Fibroblast of lung (primary cell): Measurements from ENCODE around the gene KRT222. TPM values are rescaled to one million over a fixed set of nuclear protein-coding genes. Genes with fewer than 3 reads are reported as not detected.

Experiments used
- DNase-seq, 2 donors: peaks; one replicate each; pipeline versions ENCODE4 v3.0.0 to v3.0.0-alpha.2; 2010; ENCODE audit warnings: low read depth in 2 of 2
- H2AFZ ChIP-seq: 2 replicates; pipeline ENCODE4 v1.5.1; 2012; ENCODE audit warnings: low read length, control low read depth, inconsistent platforms
- H3K27ac ChIP-seq: 2 replicates; pipeline ENCODE4 v1.5.1; 2011; ENCODE audit warnings: low read length, control low read depth; ENCODE audit not compliant: insufficient read depth
- H3K27me3 ChIP-seq: 2 replicates; pipeline ENCODE4 v1.5.1; 2011; ENCODE audit warnings: mild to moderate bottlenecking, low read length; ENCODE audit not compliant: control insufficient read depth, insufficient read depth
- H3K36me3 ChIP-seq: 2 replicates; pipeline ENCODE4 v1.5.1; 2011; ENCODE audit warnings: low read length; ENCODE audit not compliant: control insufficient read depth, insufficient read depth
- H3K4me1 ChIP-seq: 2 replicates; pipeline ENCODE4 v1.5.1; 2011; ENCODE audit warnings: low read length; ENCODE audit not compliant: control insufficient read depth, insufficient read depth; ENCODE audit errors: extremely low read depth
- H3K4me2 ChIP-seq: 2 replicates; pipeline ENCODE4 v1.5.1; 2011; ENCODE audit warnings: low read length, control low read depth; ENCODE audit not compliant: insufficient read depth; ENCODE audit errors: extremely low read depth
- H3K4me3 ChIP-seq, 4 experiments: fragments of 200-600 bp in 1 of 4; sonication (generic) in 1 of 4; replicated peaks in 1 of 4; 2 replicates each; pipeline ENCODE4 v1.5.1; 2011 to 2016; ENCODE audit warnings: low read length in 4 of 4, low read depth in 3 of 4, mild to moderate bottlenecking in 3 of 4, control low read depth in 2 of 4, inconsistent platforms in 1 of 4, mixed read lengths in 1 of 4; ENCODE audit not compliant: insufficient read depth in 1 of 4; ENCODE audit errors: control extremely low read depth in 1 of 4
- H3K79me2 ChIP-seq: 2 replicates; pipeline ENCODE4 v1.5.1; 2012; ENCODE audit warnings: mild to moderate bottlenecking, low read length, inconsistent platforms; ENCODE audit not compliant: control insufficient read depth, insufficient read depth
- H3K9ac ChIP-seq: 2 replicates; pipeline ENCODE4 v1.5.1; 2011; ENCODE audit warnings: mild to moderate bottlenecking, low read length, control low read depth; ENCODE audit not compliant: insufficient read depth
- H3K9me3 ChIP-seq: 2 replicates; pipeline ENCODE4 v1.5.1; 2012; ENCODE audit warnings: low read depth, low read length; ENCODE audit not compliant: control insufficient read depth, insufficient read depth
- H4K20me1 ChIP-seq: 2 replicates; pipeline ENCODE4 v1.5.1; 2011; ENCODE audit warnings: low read length; ENCODE audit not compliant: control insufficient read depth, insufficient read depth; ENCODE audit errors: extremely low read depth
- EZH2 ChIP-seq: IDR thresholded peaks from 2 replicates; pipeline ENCODE4 v1.5.1; 2012; ENCODE audit warnings: low read length, control low read depth, mild to moderate bottlenecking; ENCODE audit errors: missing control alignments
- polyA plus RNA-seq, 2 donors: library from polyadenylated mRNA; depleted of rRNA in 1 of 2; stranded (reverse) in 1 of 2; unstranded in 1 of 2; fragments of >200 nt; gene quantifications; 2 replicates each; pipeline ENCODE4 v1.2.1, GENCODE V29; 2011 to 2012; ENCODE audit warnings: missing spikeins in 1 of 2
- total RNA-seq: library from RNA; depleted of rRNA; stranded (reverse); fragments of >200 nt; gene quantifications from 2 replicates; pipeline ENCODE4 v1.2.1, GENCODE V29; 2014
- TF ChIP-seq, protein P1 (sequence below), 2 donors: IDR thresholded peaks in 1 of 2; conservative IDR thresholded peaks in 1 of 2; 1 replicate in 1 of 2; 2 replicates in 1 of 2; pipeline ENCODE4 v1.5.1; 2011 to 2012; ENCODE audit warnings: low read length in 2 of 2, control low read depth in 1 of 2, inconsistent platforms in 1 of 2, low read depth in 1 of 2, mild to moderate bottlenecking in 1 of 2

Gene KRT222
- total and polyA plus RNA-seq, 2 donors (not counting 1 experiment from before 2014, with no cell fraction given), result 0.33 TPM; not detected in 1

DNA sequence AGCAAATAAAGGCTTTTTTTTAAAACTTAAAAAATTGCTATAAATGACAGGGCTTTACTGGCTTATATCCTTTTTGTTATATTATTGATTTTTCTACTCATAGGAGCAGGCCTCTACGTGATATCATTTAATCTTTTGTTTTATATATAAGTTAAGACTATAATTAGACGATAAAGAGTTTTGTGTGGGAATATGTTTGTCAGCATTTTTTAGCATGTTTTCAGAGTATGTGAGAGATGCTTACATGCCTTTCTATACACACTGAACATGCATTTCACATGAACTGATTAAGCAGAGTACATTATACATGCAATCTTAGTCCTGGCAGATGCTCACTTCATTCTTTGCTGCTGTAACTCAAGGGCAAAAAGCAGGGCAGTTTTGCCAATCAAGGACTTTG is 7.7 kb upstream of the KRT222 start:
- H3K79me2 ChIP-seq, result no peaks in the 10 kb centered on the region
- no peak overlapping the region for H3K9ac ChIP-seq
- no peak overlapping the region for H3K27ac ChIP-seq
- H4K20me1 ChIP-seq, result no peaks in the 10 kb centered on the region
- DNase-seq, result no peak
- no peak overlapping the region for H3K4me2 ChIP-seq
- no peak overlapping the region for H3K4me3 ChIP-seq
- TF ChIP-seq, protein P1, sequence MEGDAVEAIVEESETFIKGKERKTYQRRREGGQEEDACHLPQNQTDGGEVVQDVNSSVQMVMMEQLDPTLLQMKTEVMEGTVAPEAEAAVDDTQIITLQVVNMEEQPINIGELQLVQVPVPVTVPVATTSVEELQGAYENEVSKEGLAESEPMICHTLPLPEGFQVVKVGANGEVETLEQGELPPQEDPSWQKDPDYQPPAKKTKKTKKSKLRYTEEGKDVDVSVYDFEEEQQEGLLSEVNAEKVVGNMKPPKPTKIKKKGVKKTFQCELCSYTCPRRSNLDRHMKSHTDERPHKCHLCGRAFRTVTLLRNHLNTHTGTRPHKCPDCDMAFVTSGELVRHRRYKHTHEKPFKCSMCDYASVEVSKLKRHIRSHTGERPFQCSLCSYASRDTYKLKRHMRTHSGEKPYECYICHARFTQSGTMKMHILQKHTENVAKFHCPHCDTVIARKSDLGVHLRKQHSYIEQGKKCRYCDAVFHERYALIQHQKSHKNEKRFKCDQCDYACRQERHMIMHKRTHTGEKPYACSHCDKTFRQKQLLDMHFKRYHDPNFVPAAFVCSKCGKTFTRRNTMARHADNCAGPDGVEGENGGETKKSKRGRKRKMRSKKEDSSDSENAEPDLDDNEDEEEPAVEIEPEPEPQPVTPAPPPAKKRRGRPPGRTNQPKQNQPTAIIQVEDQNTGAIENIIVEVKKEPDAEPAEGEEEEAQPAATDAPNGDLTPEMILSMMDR (conservative IDR thresholded peaks at IDR 0.05 in 1 of 2, IDR thresholded peaks at IDR 0.05 in 1 of 2; ENCODE audit: low read depth in 1 of 2, low read length in 2 of 2), result no peak
- TF ChIP-seq EZH2, result no peak
- no peaks in the 10 kb centered on the region for H3K4me1 ChIP-seq
- H3K27me3 ChIP-seq, result peaks cover 9% of the 10 kb centered on the region
- no peaks in the 10 kb centered on the region for H3K9me3 ChIP-seq
- H2AFZ ChIP-seq, result no peak overlapping the region
- no peaks in the 10 kb centered on the region for H3K36me3 ChIP-seq

DNA sequence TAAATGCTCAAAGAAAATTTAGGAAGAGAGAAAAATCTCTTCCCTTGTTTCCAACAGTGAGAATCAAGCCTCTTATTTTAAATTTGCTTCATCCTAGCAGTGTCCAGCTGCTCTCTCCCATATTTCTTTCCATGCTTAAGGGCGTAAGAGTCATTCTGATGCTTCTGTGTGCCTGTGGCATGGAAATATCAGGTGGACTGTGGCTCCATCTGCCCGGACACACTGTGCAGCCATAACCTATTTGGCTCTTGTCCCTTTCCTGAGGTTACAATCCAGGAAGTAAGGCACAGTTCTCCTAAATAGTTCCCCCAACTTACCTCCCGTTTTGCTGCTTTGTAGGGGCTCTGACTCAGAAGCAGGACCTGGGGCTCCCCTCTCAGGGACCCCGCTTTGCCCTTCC is 6.3 kb upstream of the KRT222 start:
- H4K20me1 ChIP-seq, result no peaks in the 10 kb centered on the region
- TF ChIP-seq, protein P1 (conservative IDR thresholded peaks at IDR 0.05 in 1 of 2, IDR thresholded peaks at IDR 0.05 in 1 of 2; ENCODE audit: low read depth in 1 of 2, low read length in 2 of 2), result no peak
- no peak for TF ChIP-seq EZH2

DNA sequence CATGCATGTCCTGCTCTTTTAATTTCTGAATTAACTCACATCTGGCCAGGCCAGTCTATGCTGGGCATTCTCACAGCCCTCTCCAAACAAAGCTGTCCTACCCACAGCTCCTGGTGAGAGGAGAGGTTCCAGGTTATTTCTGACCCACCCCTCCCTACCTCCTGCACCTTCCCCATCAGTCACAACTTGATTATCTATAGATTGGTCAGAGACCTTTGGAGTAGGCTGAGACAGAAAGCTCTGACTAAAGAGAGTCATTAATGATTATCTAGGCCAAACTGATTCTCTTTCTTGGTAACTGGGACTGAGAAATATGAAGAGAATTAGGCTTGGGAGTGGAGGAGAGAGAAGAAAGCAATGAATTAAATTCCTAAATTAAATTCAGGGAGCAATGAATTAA is 1.4 kb upstream of the KRT222 start:
- no peaks in the 10 kb centered on the region for H3K79me2 ChIP-seq
- no peak for TF ChIP-seq EZH2
- TF ChIP-seq, protein P1 (conservative IDR thresholded peaks at IDR 0.05 in 1 of 2, IDR thresholded peaks at IDR 0.05 in 1 of 2; ENCODE audit: low read depth in 1 of 2, low read length in 2 of 2), result no peak

More for the DNA sequence above, 6.3 kb upstream of the KRT222 start:
- Histone ChIP-seq H3K4me3 (no peak overlapping the region), H2AFZ (no peak overlapping the region), H3K4me1 (no peaks in the 10 kb centered on the region), H3K9me3 (no peaks in the 10 kb centered on the region), H3K36me3 (no peaks in the 10 kb centered on the region), H3K79me2 (no peaks in the 10 kb centered on the region), H3K4me2 (no peak overlapping the region), H3K27me3 (peaks cover 9% of the 10 kb centered on the region), H3K27ac (no peak overlapping the region), H3K9ac (no peak overlapping the region)
- no peak for DNase-seq

More for the DNA sequence above, 1.4 kb upstream of the KRT222 start:
- Histone ChIP-seq H3K27ac (no peak overlapping the region), H3K4me3 (no peak overlapping the region), H3K36me3 (no peaks in the 10 kb centered on the region), H3K27me3 (peaks cover 18% of the 10 kb centered on the region), H2AFZ (no peak overlapping the region), H3K4me1 (no peaks in the 10 kb centered on the region), H3K9ac (no peak overlapping the region), H3K9me3 (no peaks in the 10 kb centered on the region), H3K4me2 (no peak overlapping the region), H4K20me1 (no peaks in the 10 kb centered on the region)
- DNase-seq, result no peak
